ENCODE data around the gene C1orf167. TPM values are rescaled to one million over a fixed set of nuclear protein-coding genes. Genes with fewer than 3 reads are reported as not detected.

The C1orf167 gene
- polyA plus RNA-seq, 3 donors: 0.05 TPM; not detected in 2

DNA sequence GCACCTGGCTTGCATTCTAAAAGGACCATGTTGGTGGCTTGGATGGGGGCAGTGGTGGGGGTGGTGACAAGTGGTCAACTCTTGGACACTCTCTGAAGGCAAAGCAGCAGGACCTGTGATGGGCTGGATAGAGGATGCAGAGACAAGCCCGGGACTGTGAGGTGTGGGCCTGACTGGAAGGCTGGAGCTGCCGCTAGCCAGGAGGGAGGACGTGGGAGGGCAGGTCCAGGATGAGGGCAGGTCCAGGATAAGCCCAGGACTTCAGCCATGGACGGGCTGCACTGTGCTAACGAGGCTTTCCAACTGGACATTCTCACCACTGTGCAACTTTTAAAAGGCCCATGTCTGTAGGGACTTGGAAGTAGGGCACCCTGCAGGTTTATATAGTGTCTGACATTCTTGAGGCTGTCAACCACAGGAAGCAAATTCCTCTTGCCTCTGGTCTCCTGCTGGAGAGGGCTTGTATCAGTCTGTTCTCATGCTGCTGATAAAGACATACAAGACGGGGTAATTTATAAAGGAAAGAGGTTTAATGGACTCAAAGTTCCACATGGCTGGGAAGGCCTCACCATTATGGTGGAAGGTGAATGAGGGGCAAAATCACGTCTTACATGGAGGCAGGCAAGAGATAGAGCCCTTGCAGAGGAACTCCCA lies 8.3 kb upstream of the C1orf167 start:
- peaks cover under 1 to 5% of the 10 kb centered on the region in 2 donors for H3K4me1 ChIP-seq (ENCODE audit: control insufficient read depth in 1 of 2, insufficient read depth in 2 of 2, low read length in 2 of 2)
- H3K4me2 ChIP-seq (replicated peaks; ENCODE audit: extremely low read depth, low read length, poor library complexity, severe bottlenecking): no peak overlapping the region
- Mint-ChIP-seq H3K9me3 (peaks cover 0 to 2% (median 0%) of the 10 kb centered on the region in 7 donors), H3K27ac (peak overlapping the region in 5 of 7 donors; percentile 14 to 55 (median 44)), H3K27me3 (ENCODE audit: low read depth in 3 of 3) (peaks cover 2 to 9% (median 9%) of the 10 kb centered on the region in 3 donors), H3K4me3 (no peak overlapping the region), H3K4me1 (peaks cover 17% of the 10 kb centered on the region), H3K36me3 (peaks cover 27 to 29% of the 10 kb centered on the region in 2 donors)
- WGBS (ENCODE audit: insufficient coverage): 83% methylated on average over 4 of the region's 7 CpGs
- no peak overlapping the region for H3K9ac ChIP-seq (ENCODE audit: insufficient read depth, low read length, poor library complexity, severe bottlenecking)
- no peak overlapping the region for H3K4me3 ChIP-seq (replicated peaks in 1 of 3; ENCODE audit: low read depth in 2 of 3, low read length in 3 of 3)
- H3K9me3 ChIP-seq (replicated peaks in 1 of 2; ENCODE audit: control insufficient read depth in 1 of 2, insufficient read depth in 1 of 2, low read length in 2 of 2): no peaks in the 10 kb centered on the region
- TF ChIP-seq, protein P1, sequence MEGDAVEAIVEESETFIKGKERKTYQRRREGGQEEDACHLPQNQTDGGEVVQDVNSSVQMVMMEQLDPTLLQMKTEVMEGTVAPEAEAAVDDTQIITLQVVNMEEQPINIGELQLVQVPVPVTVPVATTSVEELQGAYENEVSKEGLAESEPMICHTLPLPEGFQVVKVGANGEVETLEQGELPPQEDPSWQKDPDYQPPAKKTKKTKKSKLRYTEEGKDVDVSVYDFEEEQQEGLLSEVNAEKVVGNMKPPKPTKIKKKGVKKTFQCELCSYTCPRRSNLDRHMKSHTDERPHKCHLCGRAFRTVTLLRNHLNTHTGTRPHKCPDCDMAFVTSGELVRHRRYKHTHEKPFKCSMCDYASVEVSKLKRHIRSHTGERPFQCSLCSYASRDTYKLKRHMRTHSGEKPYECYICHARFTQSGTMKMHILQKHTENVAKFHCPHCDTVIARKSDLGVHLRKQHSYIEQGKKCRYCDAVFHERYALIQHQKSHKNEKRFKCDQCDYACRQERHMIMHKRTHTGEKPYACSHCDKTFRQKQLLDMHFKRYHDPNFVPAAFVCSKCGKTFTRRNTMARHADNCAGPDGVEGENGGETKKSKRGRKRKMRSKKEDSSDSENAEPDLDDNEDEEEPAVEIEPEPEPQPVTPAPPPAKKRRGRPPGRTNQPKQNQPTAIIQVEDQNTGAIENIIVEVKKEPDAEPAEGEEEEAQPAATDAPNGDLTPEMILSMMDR (IDR thresholded peaks at IDR 0.05): no peak
- no peak overlapping the region for H2AFZ ChIP-seq (ENCODE audit: insufficient read depth, low read depth, low read length, poor library complexity, severe bottlenecking)
- H3K27ac ChIP-seq (ENCODE audit: low read depth in 1 of 2, low read length in 2 of 2): no peak overlapping the region
- no peak for DNase-seq
- peaks cover 39% of the 10 kb centered on the region for H4K20me1 ChIP-seq (ENCODE audit: insufficient read depth, low read length)
- H3K27me3 ChIP-seq (ENCODE audit: control insufficient read depth in 2 of 2, insufficient read depth in 2 of 2, low read length in 2 of 2): no peaks in the 10 kb centered on the region
- H3K79me2 ChIP-seq (ENCODE audit: insufficient read depth, low read length): no peaks in the 10 kb centered on the region
- intact Hi-C loops (cut with micrococcal nuclease): no loop called here
- peaks cover 28 to 30% of the 10 kb centered on the region in 2 donors for H3K36me3 ChIP-seq (replicated peaks in 1 of 2; ENCODE audit: control insufficient read depth in 1 of 2, insufficient read depth in 2 of 2, low read length in 2 of 2)

DNA sequence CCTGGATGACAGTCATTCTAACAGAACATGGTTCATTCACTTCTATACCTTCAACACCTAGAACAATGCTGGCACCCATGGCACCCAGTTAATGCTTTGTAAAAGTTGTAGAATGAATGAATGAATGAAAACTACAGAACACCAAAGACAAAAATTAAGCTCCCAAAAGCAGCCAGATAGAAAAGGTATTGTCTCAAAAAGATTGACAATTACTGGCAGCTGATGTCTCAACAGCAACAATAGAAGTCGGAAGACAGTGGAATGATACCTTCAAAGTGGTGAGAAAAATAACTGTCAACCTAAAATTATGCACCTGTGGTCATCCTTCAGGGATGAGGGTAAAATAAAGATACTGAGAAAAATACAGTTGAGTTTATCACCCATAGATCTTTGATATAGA lies 4.9 kb upstream of the C1orf167 start:
- peaks cover 0 to 1% of the 10 kb centered on the region in 2 donors for H3K36me3 Mint-ChIP-seq
- Histone ChIP-seq H3K36me3 (replicated peaks in 1 of 2; ENCODE audit: control insufficient read depth in 1 of 2, insufficient read depth in 2 of 2, low read length in 2 of 2) (no peaks in the 10 kb centered on the region), H3K27ac (ENCODE audit: low read depth in 1 of 2, low read length in 2 of 2) (no peak overlapping the region), H3K9me3 (replicated peaks in 1 of 2; ENCODE audit: control insufficient read depth in 1 of 2, insufficient read depth in 1 of 2, low read length in 2 of 2) (no peaks in the 10 kb centered on the region), H3K79me2 (ENCODE audit: insufficient read depth, low read length) (no peaks in the 10 kb centered on the region), H2AFZ (ENCODE audit: insufficient read depth, low read depth, low read length, poor library complexity, severe bottlenecking) (no peak overlapping the region), H3K4me2 (replicated peaks; ENCODE audit: extremely low read depth, low read length, poor library complexity, severe bottlenecking) (no peak overlapping the region), H3K9ac (ENCODE audit: insufficient read depth, low read length, poor library complexity, severe bottlenecking) (no peak overlapping the region), H3K4me1 (ENCODE audit: control insufficient read depth in 1 of 2, insufficient read depth in 2 of 2, low read length in 2 of 2) (peaks cover 3 to 4% of the 10 kb centered on the region in 2 donors), H4K20me1 (ENCODE audit: insufficient read depth, low read length) (peaks cover 6% of the 10 kb centered on the region), H3K27me3 (ENCODE audit: control insufficient read depth in 2 of 2, insufficient read depth in 2 of 2, low read length in 2 of 2) (peaks cover 0 to 11% of the 10 kb centered on the region in 2 donors), H3K4me3 (replicated peaks in 1 of 3; ENCODE audit: low read depth in 2 of 3, low read length in 3 of 3) (no peak overlapping the region)
- peaks cover 12 to 32% (median 13%) of the 10 kb centered on the region in 3 donors for H3K27me3 Mint-ChIP-seq (ENCODE audit: low read depth in 3 of 3)
- no peak overlapping the region for H3K4me3 Mint-ChIP-seq
- TF ChIP-seq, protein P1 (IDR thresholded peaks at IDR 0.05): no peak
- no peak overlapping the region for H3K27ac Mint-ChIP-seq
- no CpG with 5 or more reads among the region's 1 CpG for WGBS (ENCODE audit: insufficient coverage)
- no peaks in the 10 kb centered on the region for H3K9me3 Mint-ChIP-seq
- no peak for DNase-seq
- peaks cover 10% of the 10 kb centered on the region for H3K4me1 Mint-ChIP-seq
- intact Hi-C loops (cut with micrococcal nuclease): no loop called here

Data from CD14-positive monocyte (primary cell).